ENCODE results near the gene KDM2B. TPM values are rescaled to one million over a fixed set of nuclear protein-coding genes. Genes with fewer than 3 reads are reported as not detected.

The KDM2B gene
- polyA plus RNA-seq, 3 donors = 9.7 to 68.1 (median 9.7) TPM

- Histone ChIP-seq H3K9me3 (replicated peaks in 1 of 2; ENCODE audit: control insufficient read depth in 1 of 2, insufficient read depth in 1 of 2, low read length in 2 of 2) (no peaks in the 10 kb centered on the region), H3K9ac (ENCODE audit: insufficient read depth, low read length, poor library complexity, severe bottlenecking) (no peak overlapping the region), H3K4me2 (replicated peaks; ENCODE audit: extremely low read depth, low read length, poor library complexity, severe bottlenecking) (no peak overlapping the region), H3K4me1 (ENCODE audit: control insufficient read depth in 1 of 2, insufficient read depth in 2 of 2, low read length in 2 of 2) (peaks cover 16 to 20% of the 10 kb centered on the region in 2 donors), H3K36me3 (replicated peaks in 1 of 2; ENCODE audit: control insufficient read depth in 1 of 2, insufficient read depth in 2 of 2, low read length in 2 of 2) (peaks cover 4 to 11% of the 10 kb centered on the region in 2 donors), H3K27me3 (ENCODE audit: control insufficient read depth in 2 of 2, insufficient read depth in 2 of 2, low read length in 2 of 2) (no peaks in the 10 kb centered on the region), H2AFZ (ENCODE audit: insufficient read depth, low read depth, low read length, poor library complexity, severe bottlenecking) (no peak overlapping the region), H4K20me1 (ENCODE audit: insufficient read depth, low read length) (no peaks in the 10 kb centered on the region), H3K4me3 (replicated peaks in 1 of 3; ENCODE audit: low read depth in 2 of 3, low read length in 3 of 3) (no peak overlapping the region), H3K27ac (ENCODE audit: low read depth in 1 of 2, low read length in 2 of 2) (no peak overlapping the region), H3K79me2 (ENCODE audit: insufficient read depth, low read length) (no peaks in the 10 kb centered on the region)
- peaks cover 21% of the 10 kb centered on the region for H3K4me1 Mint-ChIP-seq
- 97% methylated on average over 8 of the region's 8 CpGs for WGBS (ENCODE audit: insufficient coverage)
- no peaks in the 10 kb centered on the region for H3K9me3 Mint-ChIP-seq
- no peak for TF ChIP-seq CTCF (IDR thresholded peaks at IDR 0.05)
- no peaks in the 10 kb centered on the region for H3K27me3 Mint-ChIP-seq (ENCODE audit: low read depth in 3 of 3)
- intact Hi-C loops (cut with micrococcal nuclease) = loop anchor here (5.0 to 10.0 kb wide), 2 partner anchors 172 to 279 kb away; partner anchors contain the start of gene MORN3 (in 1 of the 2)
- H3K27ac Mint-ChIP-seq = peak overlapping the region in 1 of 7 donors; percentile 58
- no peak overlapping the region for H3K4me3 Mint-ChIP-seq
- DNase-seq = no peak
- peaks cover 16 to 32% of the 10 kb centered on the region in 2 donors for H3K36me3 Mint-ChIP-seq
These were observed 85.1 kb downstream of the KDM2B start for GRCh38 chr12:121495746-121496145.

GRCh38 chr12:121494093-121494787 lies 86.6 kb downstream of the KDM2B start:
- Histone ChIP-seq H3K4me1 (ENCODE audit: control insufficient read depth in 1 of 2, insufficient read depth in 2 of 2, low read length in 2 of 2) (peaks cover 27 to 32% of the 10 kb centered on the region in 2 donors), H3K27me3 (ENCODE audit: control insufficient read depth in 2 of 2, insufficient read depth in 2 of 2, low read length in 2 of 2) (no peaks in the 10 kb centered on the region), H3K9ac (ENCODE audit: insufficient read depth, low read length, poor library complexity, severe bottlenecking) (no peak overlapping the region), H3K4me2 (replicated peaks; ENCODE audit: extremely low read depth, low read length, poor library complexity, severe bottlenecking) (no peak overlapping the region), H3K36me3 (replicated peaks in 1 of 2; ENCODE audit: control insufficient read depth in 1 of 2, insufficient read depth in 2 of 2, low read length in 2 of 2) (peaks cover 4 to 11% of the 10 kb centered on the region in 2 donors), H3K27ac (ENCODE audit: low read depth in 1 of 2, low read length in 2 of 2) (no peak overlapping the region), H3K79me2 (ENCODE audit: insufficient read depth, low read length) (no peaks in the 10 kb centered on the region), H2AFZ (ENCODE audit: insufficient read depth, low read depth, low read length, poor library complexity, severe bottlenecking) (no peak overlapping the region), H3K4me3 (replicated peaks in 1 of 3; ENCODE audit: low read depth in 2 of 3, low read length in 3 of 3) (no peak overlapping the region), H4K20me1 (ENCODE audit: insufficient read depth, low read length) (no peaks in the 10 kb centered on the region), H3K9me3 (replicated peaks in 1 of 2; ENCODE audit: control insufficient read depth in 1 of 2, insufficient read depth in 1 of 2, low read length in 2 of 2) (no peaks in the 10 kb centered on the region)
- DNase-seq = peak; percentile 18 to 43 (median 30)
- no peaks in the 10 kb centered on the region for H3K9me3 Mint-ChIP-seq
- peaks cover 18 to 30% of the 10 kb centered on the region in 2 donors for H3K36me3 Mint-ChIP-seq
- no peak overlapping the region for H3K27ac Mint-ChIP-seq
- WGBS (ENCODE audit: insufficient coverage) = 96% methylated on average over 3 of the region's 19 CpGs
- H3K4me3 Mint-ChIP-seq = no peak overlapping the region
- H3K27me3 Mint-ChIP-seq (ENCODE audit: low read depth in 3 of 3) = no peaks in the 10 kb centered on the region
- intact Hi-C loops (cut with micrococcal nuclease) = loop anchor here (5.0 to 10.0 kb wide), 2 partner anchors 133 to 281 kb away; partner anchors contain the start of gene ORAI1 (in 1 of the 2)
- peak; percentile 93 for TF ChIP-seq CTCF (IDR thresholded peaks at IDR 0.05)
- H3K4me1 Mint-ChIP-seq = peaks cover 30% of the 10 kb centered on the region

Measured in CD14-positive monocyte (primary cell).